Kidney epithelial cell (primary cell): ENCODE measurements around the gene GSAP. TPM values are rescaled to one million over a fixed set of nuclear protein-coding genes. Genes with fewer than 3 reads are reported as not detected.

Experiments
- DNase-seq: peaks from one replicate; pipeline ENCODE4 v3.0.0-alpha.2; 2010; ENCODE audit warnings: low read depth
- H3K27me3 ChIP-seq: 2 replicates; pipeline ENCODE4 v1.6.0; 2011; ENCODE audit warnings: low read length; ENCODE audit not compliant: control insufficient read depth, insufficient read depth
- H3K36me3 ChIP-seq: 2 replicates; pipeline ENCODE4 v1.5.1; 2011; ENCODE audit warnings: low read length; ENCODE audit not compliant: control insufficient read depth, insufficient read depth
- H3K4me3 ChIP-seq: 2 replicates; pipeline ENCODE4 v1.5.1; 2011; ENCODE audit warnings: low read depth, mild to moderate bottlenecking, control low read depth, low read length
- CTCF ChIP-seq: IDR thresholded peaks from 2 replicates; pipeline ENCODE4 v1.5.1; 2011; ENCODE audit warnings: mild to moderate bottlenecking, moderate library complexity, low read length, control low read depth, inconsistent platforms; ENCODE audit not compliant: insufficient read depth, poor library complexity, severe bottlenecking
- total RNA-seq: library from RNA; depleted of rRNA; stranded (reverse); fragments of >200 nt; gene quantifications from 2 replicates; pipeline ENCODE4 v1.2.3, GENCODE V29; 2015

Gene GSAP
- total RNA-seq, 1 donor from 2014 or later, result 4.3 TPM

- Histone ChIP-seq H3K36me3 (no peaks in the 10 kb centered on the region), H3K4me3 (peak overlapping the region; percentile 71), H3K27me3 (no peaks in the 10 kb centered on the region)
- DNase-seq, result no peak
- TF ChIP-seq CTCF, result no peak
Observed at GRCh38 chr7:77416621-77417371, 647 bp upstream of the GSAP start.

GRCh38 chr7:77415476-77415822 lies 700 bp downstream of the GSAP start:
- no peak for TF ChIP-seq CTCF
- Histone ChIP-seq H3K27me3 (no peaks in the 10 kb centered on the region), H3K4me3 (peak overlapping the region; percentile 71), H3K36me3 (no peaks in the 10 kb centered on the region)
- DNase-seq, result no peak

GRCh38 chr7:77413861-77414424 lies 2.2 kb downstream of the GSAP start:
- TF ChIP-seq CTCF, result no peak

GRCh38 chr7:77413128-77413527 lies 3.0 kb downstream of the GSAP start:
- no peaks in the 10 kb centered on the region for H3K36me3 ChIP-seq
- no peaks in the 10 kb centered on the region for H3K27me3 ChIP-seq
- no peak for DNase-seq
- TF ChIP-seq CTCF, result no peak
- H3K4me3 ChIP-seq, result no peak overlapping the region

More at GRCh38 chr7:77413861-77414424, 2.2 kb downstream of the GSAP start:
- DNase-seq, result no peak
- no peak overlapping the region for H3K4me3 ChIP-seq
- no peaks in the 10 kb centered on the region for H3K36me3 ChIP-seq
- H3K27me3 ChIP-seq, result no peaks in the 10 kb centered on the region

GRCh38 chr7:77409739-77410547 lies 6.2 kb downstream of the GSAP start:
- Histone ChIP-seq H3K27me3 (no peaks in the 10 kb centered on the region), H3K36me3 (no peaks in the 10 kb centered on the region), H3K4me3 (no peak overlapping the region)
- peak; percentile 53 for DNase-seq
- TF ChIP-seq CTCF, result no peak
